Measurements from ENCODE around the gene CENPX. TPM values are rescaled to one million over a fixed set of nuclear protein-coding genes. Genes with fewer than 3 reads are reported as not detected.
A peak's percentile ranks its signal among the peaks of the same experiment; 100 is the strongest.

CENPX gene
- total and polyA plus RNA-seq, 2 of the 13 experiments (the other 11 are each of a cell fraction or from before 2014, with no cell fraction given), result 92.7 to 170 TPM

DNA sequence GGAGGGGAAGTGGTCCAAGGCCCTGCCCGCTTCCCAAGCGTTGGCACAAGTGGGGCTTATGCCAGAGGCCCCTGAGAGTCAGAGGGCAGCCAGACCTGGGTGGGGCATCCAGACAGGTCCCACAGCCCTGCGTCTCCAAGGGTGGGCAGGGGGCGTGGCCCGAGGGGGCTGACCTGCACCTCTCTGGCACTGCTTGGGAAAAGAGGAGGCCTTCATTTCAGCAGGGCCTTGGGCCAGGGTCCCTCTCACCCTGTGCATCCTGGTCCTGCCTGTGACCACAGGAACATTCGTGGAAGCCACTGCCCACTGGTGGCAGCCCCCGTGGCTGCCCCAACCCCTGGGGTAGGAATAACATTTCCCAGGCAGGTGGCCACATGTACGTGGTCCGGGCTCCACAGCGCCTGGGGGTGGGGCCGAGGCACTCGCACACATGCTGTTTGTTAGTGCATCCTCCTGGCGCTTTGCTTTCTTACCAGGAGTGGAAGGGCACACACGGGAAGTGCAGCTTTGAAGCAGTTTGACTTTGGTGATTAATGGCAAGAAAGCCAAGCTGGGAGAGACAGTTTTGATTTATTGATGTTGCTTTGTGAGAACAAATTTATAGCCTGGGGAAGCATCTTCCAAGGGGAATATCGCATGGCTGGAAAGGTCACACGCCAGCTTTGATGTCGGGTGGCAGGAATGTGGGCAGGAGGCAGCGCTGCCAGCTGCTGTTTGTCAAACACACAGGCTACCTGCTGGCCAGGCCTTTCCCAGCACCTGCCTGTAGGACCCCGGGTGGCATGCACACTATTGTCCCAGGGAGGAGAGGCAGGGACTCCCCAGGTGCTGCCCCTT, 4.3 kb downstream of the CENPX start (continued):
- TF ChIP-seq ZNF282 (IDR thresholded peaks at IDR 0.05; ENCODE audit: partially characterized antibody), result no peak
- TF ChIP-seq, protein P1, sequence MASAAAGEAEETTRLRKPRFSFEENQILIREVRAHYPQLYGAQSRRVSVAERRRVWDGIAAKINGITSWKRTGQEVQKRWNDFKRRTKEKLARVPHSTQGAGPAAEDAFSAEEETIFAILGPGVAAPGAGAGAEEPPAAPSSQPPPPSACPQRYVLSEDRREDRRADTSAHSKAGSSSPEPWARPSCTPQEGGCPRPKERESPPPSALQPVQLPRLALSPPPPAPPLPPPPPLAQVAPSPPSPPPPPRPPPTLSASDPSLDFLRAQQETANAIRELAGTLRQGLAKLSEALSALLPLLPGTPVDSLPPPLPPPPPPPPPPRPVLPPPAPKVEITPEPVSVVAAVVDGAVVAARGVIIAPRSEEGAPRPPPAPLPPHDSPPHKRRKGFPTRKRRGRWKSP (CRISPR knock-in tag; IDR thresholded peaks at IDR 0.05), result no peak
- TF ChIP-seq TBX2 (CRISPR knock-in tag; IDR thresholded peaks at IDR 0.05; ENCODE audit: borderline replicate concordance), result peak; percentile 34; the same call in 1 of the 2 replicates
- no peak for TF ChIP-seq SYNCRIP (IDR thresholded peaks at IDR 0.05; ENCODE audit: insufficient read depth, low read depth, low read length)
- TF ChIP-seq RBFOX2 (IDR thresholded peaks at IDR 0.05; ENCODE audit: low read depth, low read length), result peak; percentile 71
- TF ChIP-seq ZNF607 (CRISPR knock-in tag; IDR thresholded peaks at IDR 0.05; ENCODE audit: borderline replicate concordance), result no peak
- TF ChIP-seq STAG1 (CRISPR knock-in tag; IDR thresholded peaks at IDR 0.05), result peak; percentile 48
- peak; percentile 34; the same call in 1 of the 2 replicates for TF ChIP-seq ZNF138 (CRISPR knock-in tag; IDR thresholded peaks at IDR 0.05; ENCODE audit: low read depth)
- no peak for TF ChIP-seq YY1 (IDR thresholded peaks at IDR 0.05; ENCODE audit: insufficient read depth, insufficient replicate concordance, low read depth, low read length)
- TF ChIP-seq SSRP1 (CRISPR knock-in tag; IDR thresholded peaks at IDR 0.05), result peak; percentile 89
- TF ChIP-seq AGO2 (optimal IDR thresholded peaks at IDR 0.05; ENCODE audit: low read depth, low read length), result peak; percentile 99
- no peak for TF ChIP-seq PHB2 (IDR thresholded peaks at IDR 0.05; ENCODE audit: partially characterized antibody)
- no peak for TF ChIP-seq GATAD1 (CRISPR knock-in tag; IDR thresholded peaks at IDR 0.05)
- TF ChIP-seq ZSCAN22 (CRISPR knock-in tag; IDR thresholded peaks at IDR 0.05), result no peak
- TF ChIP-seq PATZ1 (CRISPR knock-in tag; IDR thresholded peaks at IDR 0.05), result peak; percentile 51
- TF ChIP-seq ZNF468 (CRISPR knock-in tag; IDR thresholded peaks at IDR 0.05), result no peak
- TF ChIP-seq ZNF709 (CRISPR knock-in tag; IDR thresholded peaks at IDR 0.05), result no peak
- TF ChIP-seq MXI1 (IDR thresholded peaks at IDR 0.05; ENCODE audit: borderline replicate concordance, low read depth, low read length), result no peak
- TF ChIP-seq RFXANK (CRISPR knock-in tag; IDR thresholded peaks at IDR 0.05), result no peak
- TF ChIP-seq ZMAT3 (CRISPR knock-in tag; conservative IDR thresholded peaks at IDR 0.05), result no peak
- no peak for TF ChIP-seq ZNF616 (CRISPR knock-in tag; IDR thresholded peaks at IDR 0.05; ENCODE audit: low read depth)
- TF ChIP-seq SOX6 (IDR thresholded peaks at IDR 0.05), result no peak
- TF ChIP-seq SOX6 (CRISPR knock-in tag; IDR thresholded peaks at IDR 0.05), result no peak
- no peak for TF ChIP-seq NCOA1 (CRISPR knock-in tag; IDR thresholded peaks at IDR 0.05)
- TF ChIP-seq ZNF260 (CRISPR knock-in tag; IDR thresholded peaks at IDR 0.05; ENCODE audit: borderline replicate concordance, low read depth), result 0 out of 2 replicates have a peak, but pooled peaks have one; percentile 64
- no peak for TF ChIP-seq MAZ (IDR thresholded peaks at IDR 0.05; ENCODE audit: borderline replicate concordance, low read depth, low read length)
- TF ChIP-seq MAZ (CRISPR knock-in tag; IDR thresholded peaks at IDR 0.05; ENCODE audit: low read depth), result peak; percentile 61; the same call in 1 of the 2 replicates
- TF ChIP-seq SIX1 (CRISPR knock-in tag; IDR thresholded peaks at IDR 0.05; ENCODE audit: borderline replicate concordance), result no peak
- 0 out of 2 replicates have a peak, but pooled peaks have one; percentile 22 for TF ChIP-seq ZBTB38 (CRISPR knock-in tag; IDR thresholded peaks at IDR 0.05)
- 0 out of 2 replicates have a peak, but pooled peaks have one; percentile 39 for TF ChIP-seq RELA (CRISPR knock-in tag; IDR thresholded peaks at IDR 0.05)
- no peak for TF ChIP-seq MYNN (CRISPR knock-in tag; IDR thresholded peaks at IDR 0.05; ENCODE audit: low read depth)

Measured in HepG2 (cell line).